Naive thymus-derived CD4-positive, alpha-beta T cell (primary cell): ENCODE data around the gene MRPL20. TPM values are rescaled to one million over a fixed set of nuclear protein-coding genes. Genes with fewer than 3 reads are reported as not detected.
"Not testable (repeated sequence)": the region's sequence is repeated elsewhere in the genome, so short reads cannot be mapped to it uniquely, and the experiment has no call there.

Source experiments
- ATAC-seq: fragments of 150-1000 bp; cut with Tn5 transposase; 2 replicates; pipeline ENCODE4 v1.10.0; 2021; ENCODE audit warnings: mild to moderate bottlenecking, moderate library complexity
- CTCF ChIA-PET: fragments of 350-600 bp; sonication (Branson Sonifier 250); formaldehyde crosslinking; loops from one replicate; lab custom pipeline; 2021; ENCODE audit warnings: antibody characterized with exemption; lab: Charles Lee
- POLR2A ChIA-PET: fragments of 350-600 bp; sonication (Branson Sonifier 250); formaldehyde crosslinking; loops from one replicate; lab custom pipeline; 2021; ENCODE audit warnings: antibody characterized with exemption, inconsistent platforms; lab: Charles Lee
- DNase-seq, 9 donors: peaks; one replicate each; pipeline versions ENCODE4 v3.0.0 to v3.0.0-alpha.2; 2020 to 2022; ENCODE audit warnings: mixed read lengths in 1 of 9
- H3K27ac ChIP-seq: one replicate; pipeline ENCODE4 v1.7.0; 2013; ENCODE audit warnings: mild to moderate bottlenecking, low read depth, low read length, moderate library complexity
- H3K27me3 ChIP-seq, 2 donors: one replicate each; pipeline ENCODE4 v1.7.0; 2013; ENCODE audit warnings: low read length in 2 of 2, mild to moderate bottlenecking in 2 of 2, moderate library complexity in 2 of 2; ENCODE audit not compliant: control insufficient read depth in 2 of 2, insufficient read depth in 2 of 2
- H3K36me3 ChIP-seq, 3 experiments: 1 replicate in 2 of 3; 2 replicates in 1 of 3; pipeline ENCODE4 v1.7.0; 2013; ENCODE audit warnings: low read length in 3 of 3, mild to moderate bottlenecking in 3 of 3, moderate library complexity in 1 of 3; ENCODE audit not compliant: insufficient read depth in 3 of 3, control insufficient read depth in 2 of 3
- H3K4me1 ChIP-seq, 2 donors: one replicate each; pipeline ENCODE4 v1.7.0; 2013; ENCODE audit warnings: low read length in 2 of 2, mild to moderate bottlenecking in 2 of 2, moderate library complexity in 1 of 2; ENCODE audit not compliant: control insufficient read depth in 2 of 2, insufficient read depth in 2 of 2
- H3K4me3 ChIP-seq: 2 replicates; pipeline ENCODE4 v1.7.0; 2013; ENCODE audit warnings: mild to moderate bottlenecking, low read length
- H3K9me3 ChIP-seq, 3 experiments: 1 replicate in 2 of 3; 2 replicates in 1 of 3; pipeline ENCODE4 v1.7.0; 2013; ENCODE audit warnings: low read length in 3 of 3; ENCODE audit not compliant: control insufficient read depth in 2 of 3
- H3K27ac Mint-ChIP-seq, 9 donors: one replicate each; pipeline ENCODE4 v1.8.0; 2020 to 2022; ENCODE audit warnings: mixed read lengths in 9 of 9, mild to moderate bottlenecking in 8 of 9, moderate library complexity in 5 of 9, inconsistent platforms in 2 of 9
- H3K27me3 Mint-ChIP-seq, 5 donors: one replicate each; pipeline ENCODE4 v1.8.0; 2021 to 2022; ENCODE audit warnings: mixed read lengths in 5 of 5, mild to moderate bottlenecking in 1 of 5
- H3K36me3 Mint-ChIP-seq, 5 donors: one replicate each; pipeline ENCODE4 v1.8.0; 2020 to 2022; ENCODE audit warnings: mixed read lengths in 5 of 5, mild to moderate bottlenecking in 3 of 5, inconsistent platforms in 1 of 5
- H3K4me1 Mint-ChIP-seq, 7 donors: one replicate each; pipeline ENCODE4 v1.8.0; 2020 to 2022; ENCODE audit warnings: mixed read lengths in 7 of 7, mild to moderate bottlenecking in 3 of 7, inconsistent platforms in 1 of 7
- H3K4me3 Mint-ChIP-seq, 10 donors: one replicate each; pipeline ENCODE4 v1.8.0; 2020 to 2022; ENCODE audit warnings: mild to moderate bottlenecking in 10 of 10, mixed read lengths in 10 of 10, moderate library complexity in 6 of 10, inconsistent platforms in 2 of 10
- H3K9me3 Mint-ChIP-seq, 11 donors: one replicate each; pipeline ENCODE4 v1.8.0; 2020 to 2022; ENCODE audit warnings: mixed read lengths in 11 of 11, mild to moderate bottlenecking in 4 of 11, inconsistent platforms in 1 of 11, moderate library complexity in 1 of 11
- intact Hi-C, 2 donors: fragments of 100-400 bp; cut with micrococcal nuclease; formaldehyde crosslinking; loops; one replicate each; pipeline ENCODE4 v1.15.1; 2023
- polyA plus RNA-seq, 2 donors: library from polyadenylated mRNA; unstranded; fragments of 300-500 nt; fragmentation: Illumina TruSeq; gene quantifications; one replicate each; pipeline ENCODE4 v1.2.3, GENCODE V29; 2021
- total RNA-seq, 6 experiments: library from RNA in 5 of 6; stranded (reverse) in 5 of 6; gene quantifications; 1 replicate in 5 of 6; 2 replicates in 1 of 6; pipeline ENCODE4 v1.2.3 and lab custom pipeline; 2021 to 2026

Gene MRPL20
- total and polyA plus RNA-seq, 7 experiments from 2014 or later = 91.2 to 239 (median 134) TPM

DNA sequence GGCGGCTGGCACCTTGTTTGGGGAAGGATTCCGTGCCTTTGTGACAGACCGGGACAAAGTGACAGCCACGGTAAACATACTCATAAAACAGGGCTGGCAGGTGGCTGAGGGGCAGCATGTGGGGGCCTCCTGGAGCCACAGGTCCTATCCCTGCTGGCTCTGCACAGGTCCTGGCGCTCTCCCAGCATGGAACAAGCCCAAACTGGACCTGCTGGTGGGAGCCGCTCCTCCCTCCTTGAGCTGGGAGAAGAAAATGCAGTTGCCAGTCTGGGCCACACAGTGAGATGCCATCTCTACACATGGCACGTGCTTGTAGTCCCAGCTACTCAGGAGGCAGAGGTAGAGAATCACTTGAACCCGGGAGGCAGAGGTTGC lies 45.3 kb upstream of the MRPL20 start:
- intact Hi-C loops, DNase-seq, ATAC-seq, H3K36me3 ChIP-seq, H3K27ac Mint-ChIP-seq, H3K27me3 Mint-ChIP-seq, H3K9me3 ChIP-seq, CTCF ChIA-PET, H3K4me1 Mint-ChIP-seq, H3K4me3 Mint-ChIP-seq, H3K4me3 ChIP-seq, H3K27me3 ChIP-seq, H3K27ac ChIP-seq, H3K4me1 ChIP-seq, H3K36me3 Mint-ChIP-seq, H3K9me3 Mint-ChIP-seq, POLR2A ChIA-PET: not testable (repeated sequence)

DNA sequence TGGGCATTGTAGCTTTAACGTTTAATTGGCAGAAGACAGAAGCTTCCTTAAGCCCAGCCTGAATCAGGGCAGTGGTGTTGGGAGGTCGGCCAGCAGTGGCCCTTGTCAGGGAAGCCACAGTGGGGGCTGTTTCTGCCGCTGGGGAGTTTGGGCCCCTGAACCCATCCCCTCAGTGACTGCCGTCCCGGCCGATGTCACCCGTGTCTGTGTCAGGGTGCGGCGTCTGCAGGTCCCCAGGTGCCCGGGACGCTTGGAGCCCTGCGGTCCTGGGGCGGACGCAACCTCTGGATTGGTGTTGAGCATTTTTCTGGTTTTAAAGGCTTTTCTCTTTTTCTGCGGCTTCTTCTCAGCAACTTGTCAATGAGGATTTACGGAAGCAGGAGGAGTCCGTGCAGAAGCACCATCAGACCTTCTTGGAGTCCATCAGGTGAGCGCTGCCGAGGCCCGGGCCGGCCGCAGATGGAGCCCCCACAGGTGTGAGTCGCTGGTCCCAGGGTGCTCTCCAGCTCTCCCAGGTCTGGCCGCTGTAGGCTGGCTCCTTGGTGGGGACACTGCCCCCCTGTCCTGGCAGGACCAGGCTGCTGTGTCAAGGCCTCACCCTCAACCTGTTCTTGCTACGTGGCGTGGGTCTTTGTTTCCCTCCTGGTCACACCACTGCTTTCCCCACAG lies 44.7 kb upstream of the MRPL20 start:
- CTCF ChIA-PET = no interaction called here
- Histone ChIP-seq H3K9me3 (no peaks in the 10 kb centered on the region), H3K27ac (no peak overlapping the region), H3K4me3 (no peak overlapping the region), H3K36me3 (no peaks in the 10 kb centered on the region), H3K4me1 (no peaks in the 10 kb centered on the region), H3K27me3 (no peaks in the 10 kb centered on the region)
- POLR2A ChIA-PET = no interaction called here
- intact Hi-C loops = no loop called here
- Mint-ChIP-seq H3K4me3 (no peak overlapping the region), H3K27ac (no peak overlapping the region), H3K36me3 (no peaks in the 10 kb centered on the region), H3K9me3 (no peaks in the 10 kb centered on the region), H3K27me3 (peaks cover 0 to 6% (median 0%) of the 10 kb centered on the region in 5 donors), H3K4me1 (no peaks in the 10 kb centered on the region)
- ATAC-seq (no peak), DNase-seq (no peak)

DNA sequence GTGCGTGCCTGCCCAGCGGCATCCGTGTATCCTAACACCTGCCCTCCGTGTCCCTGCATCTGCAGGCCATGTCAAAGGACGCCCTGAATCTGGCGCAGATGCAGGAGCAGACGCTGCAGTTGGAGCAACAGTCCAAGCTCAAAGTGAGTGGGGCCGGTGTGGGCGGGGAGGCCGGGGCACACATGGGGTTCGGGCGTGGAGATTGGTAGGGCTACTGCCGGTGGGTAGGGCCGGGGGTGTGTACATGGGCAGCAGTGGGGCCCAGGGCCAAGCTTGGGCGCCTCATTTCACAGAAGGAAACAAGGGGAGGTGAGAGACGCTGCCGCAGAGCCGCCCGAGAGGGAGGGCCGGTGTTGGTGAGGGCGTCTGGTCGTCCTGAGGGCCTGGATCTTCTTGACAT lies 43.5 kb upstream of the MRPL20 start:
- CTCF ChIA-PET = not testable (repeated sequence)

DNA sequence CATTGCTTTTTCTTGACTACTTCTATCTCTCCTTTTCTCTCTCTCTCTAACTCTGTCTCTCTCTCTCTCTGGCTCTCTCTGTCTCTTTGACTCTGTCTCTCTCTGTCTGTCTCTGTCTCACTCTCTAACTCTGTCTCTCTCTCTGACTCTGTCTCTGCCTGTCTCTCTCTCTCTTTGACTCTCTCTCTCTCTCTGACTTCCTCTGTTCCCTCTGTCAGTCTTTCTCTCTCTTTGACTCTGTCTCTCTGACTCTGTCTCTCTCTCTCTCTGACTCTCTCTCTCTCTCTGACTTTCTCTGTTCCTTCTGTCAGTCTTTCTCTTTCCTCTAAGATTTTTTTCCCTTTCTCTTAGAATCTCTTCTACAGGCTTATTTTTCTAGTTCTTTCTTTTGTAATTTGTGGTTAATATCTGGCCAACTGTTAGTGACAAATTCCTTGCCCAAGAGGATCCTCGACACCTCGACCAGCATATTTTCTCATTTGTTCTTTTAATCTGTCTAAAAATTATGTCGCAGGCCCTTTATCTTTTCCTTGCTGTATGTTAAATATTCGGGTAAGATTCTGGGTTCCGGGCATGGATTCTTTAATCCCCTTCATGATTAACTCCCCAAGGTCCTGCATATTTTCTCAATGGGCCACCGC lies 42.1 kb upstream of the MRPL20 start, which contains the start of gene ATAD3C:
ATAD3C (plus strand) TSS at position 591 of the 641 bp plus-strand sequence. CDS start 995 bp downstream, outside the sequence.
- Mint-ChIP-seq H3K9me3 (no peaks in the 10 kb centered on the region), H3K27me3 (peaks cover 0 to 6% (median 0%) of the 10 kb centered on the region in 5 donors), H3K4me1 (no peaks in the 10 kb centered on the region), H3K4me3 (no peak within 1 kb of the TSS), H3K27ac (peak within 1 kb of the TSS in 1 of 9 donors; percentile 54), H3K36me3 (no peaks in the 10 kb centered on the region)
- ATAC-seq (no peak), DNase-seq (no peak)
- H3K27ac ChIP-seq = no peak within 1 kb of the TSS
- ChIA-PET CTCF (no interaction called here), POLR2A (no interaction called here)
- intact Hi-C loops = no loop called here
- H3K9me3 ChIP-seq = no peaks in the 10 kb centered on the region
- H3K4me1 ChIP-seq = no peaks in the 10 kb centered on the region
- no peak within 1 kb of the TSS for H3K4me3 ChIP-seq
- no peaks in the 10 kb centered on the region for H3K36me3 ChIP-seq
- no peaks in the 10 kb centered on the region for H3K27me3 ChIP-seq

More for the DNA sequence above, 43.5 kb upstream of the MRPL20 start:
- H3K4me1 ChIP-seq, H3K9me3 Mint-ChIP-seq, H3K4me1 Mint-ChIP-seq, H3K36me3 Mint-ChIP-seq, POLR2A ChIA-PET, H3K4me3 Mint-ChIP-seq, H3K27me3 Mint-ChIP-seq, H3K36me3 ChIP-seq, H3K27ac Mint-ChIP-seq, DNase-seq, H3K27me3 ChIP-seq, H3K4me3 ChIP-seq, H3K27ac ChIP-seq, intact Hi-C loops, ATAC-seq, H3K9me3 ChIP-seq: not testable (repeated sequence)

DNA sequence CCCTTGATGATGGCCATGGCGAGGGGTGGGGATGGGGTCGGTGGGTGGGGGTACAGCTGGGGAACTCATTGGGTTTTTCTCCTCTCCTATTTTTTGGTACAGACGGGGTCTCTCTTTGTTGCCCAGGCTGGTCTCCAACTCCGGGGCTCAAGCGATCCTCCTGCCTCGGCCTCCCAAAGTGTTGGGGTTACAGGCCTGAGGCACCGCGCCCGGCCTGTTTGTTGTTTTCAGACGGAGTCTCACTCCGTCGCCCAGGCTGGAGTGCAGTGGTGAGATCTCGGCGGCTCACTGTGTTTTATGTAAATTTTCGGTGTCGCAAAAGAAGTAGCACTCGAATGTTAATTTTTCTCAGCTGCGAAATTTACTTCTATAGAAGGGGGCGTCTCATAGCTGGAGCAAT lies 39.5 kb upstream of the MRPL20 start:
- H3K36me3 Mint-ChIP-seq, H3K27ac ChIP-seq, POLR2A ChIA-PET, intact Hi-C loops, DNase-seq, H3K27ac Mint-ChIP-seq, H3K9me3 ChIP-seq, H3K27me3 Mint-ChIP-seq, H3K4me3 Mint-ChIP-seq, H3K4me3 ChIP-seq, H3K9me3 Mint-ChIP-seq, H3K4me1 ChIP-seq, H3K4me1 Mint-ChIP-seq, H3K27me3 ChIP-seq, H3K36me3 ChIP-seq, CTCF ChIA-PET, ATAC-seq: not testable (repeated sequence)

DNA sequence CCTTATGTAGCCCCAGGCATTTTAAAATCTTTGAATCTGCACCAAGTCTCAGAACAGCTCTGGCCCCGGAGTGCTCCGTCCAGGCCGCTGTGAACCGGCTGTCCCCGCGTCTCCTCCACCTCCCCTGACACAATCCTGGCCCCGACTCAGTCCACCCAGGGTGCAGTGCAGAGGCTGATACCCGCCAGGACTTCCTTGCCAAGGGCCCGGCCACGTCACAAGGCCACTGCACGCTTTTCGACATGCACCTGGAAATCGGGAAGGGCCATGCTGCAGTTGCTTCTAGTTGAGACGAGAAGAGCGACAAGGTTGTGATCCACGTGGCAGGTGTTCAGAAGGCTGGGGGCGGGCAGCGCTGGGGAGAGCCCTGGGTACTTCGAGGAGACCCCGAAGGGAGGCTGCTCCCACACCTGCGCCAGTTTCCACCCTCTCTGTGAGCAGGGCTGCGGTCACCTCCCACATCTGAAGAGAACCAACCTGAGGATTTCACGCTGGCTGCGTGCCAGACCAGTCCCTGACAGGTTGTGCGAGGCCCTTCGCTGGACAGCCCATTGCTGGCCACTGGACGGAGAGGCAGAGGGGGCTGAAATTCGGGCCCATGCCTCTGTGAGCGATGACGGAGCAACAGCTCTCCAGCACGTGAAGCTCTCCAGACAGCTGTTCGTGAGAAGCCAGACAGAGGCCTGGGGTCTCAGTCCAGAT lies 35.1 kb upstream of the MRPL20 start:
- Mint-ChIP-seq H3K4me1 (peaks cover 0 to 3% (median 0%) of the 10 kb centered on the region in 7 donors), H3K27me3 (no peaks in the 10 kb centered on the region), H3K27ac (no peak overlapping the region), H3K9me3 (no peaks in the 10 kb centered on the region), H3K36me3 (no peaks in the 10 kb centered on the region), H3K4me3 (no peak overlapping the region)
- Histone ChIP-seq H3K9me3 (no peaks in the 10 kb centered on the region), H3K4me1 (no peaks in the 10 kb centered on the region), H3K27ac (no peak overlapping the region), H3K4me3 (no peak overlapping the region), H3K36me3 (no peaks in the 10 kb centered on the region), H3K27me3 (peaks cover 0 to 9% of the 10 kb centered on the region in 2 donors)
- CTCF ChIA-PET = interaction anchor here (0.7 to 1.1 kb wide), 3 partner anchors 20 to 320 kb away, joined by 3 to 4 read pairs (median 3); no protein-coding TSS in a partner anchor
- DNase-seq (no peak), ATAC-seq (no peak)
- intact Hi-C loops = no loop called here
- POLR2A ChIA-PET = no interaction called here
